ENCODE results near the gene VPS45.
A peak's percentile ranks its signal among the peaks of the same experiment; 100 is the strongest.
"Not testable (repeated sequence)": the region's sequence is repeated elsewhere in the genome, so short reads cannot be mapped to it uniquely, and the experiment has no call there.

VPS45 gene

DNA sequence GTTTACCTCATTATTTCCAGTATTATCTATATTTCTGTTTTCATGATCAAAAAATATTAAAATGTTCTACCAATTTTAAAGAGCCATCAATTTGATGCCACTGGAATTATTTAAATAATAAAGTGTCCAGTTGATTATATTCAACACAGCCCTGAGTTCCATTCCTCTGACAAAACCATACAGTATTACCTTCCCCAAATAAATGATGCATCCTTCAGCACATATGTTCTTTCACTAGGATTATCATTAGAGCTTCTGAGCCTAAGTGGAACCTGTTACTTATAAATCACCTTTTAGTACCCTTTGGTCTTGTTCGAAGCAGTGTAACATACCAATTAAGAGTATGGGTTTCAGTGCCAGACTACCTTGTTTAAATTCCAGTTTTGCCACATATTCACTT, 64.8 kb downstream of the VPS45 start:
- DNase-seq (ENCODE audit: low read depth): no peak

DNA sequence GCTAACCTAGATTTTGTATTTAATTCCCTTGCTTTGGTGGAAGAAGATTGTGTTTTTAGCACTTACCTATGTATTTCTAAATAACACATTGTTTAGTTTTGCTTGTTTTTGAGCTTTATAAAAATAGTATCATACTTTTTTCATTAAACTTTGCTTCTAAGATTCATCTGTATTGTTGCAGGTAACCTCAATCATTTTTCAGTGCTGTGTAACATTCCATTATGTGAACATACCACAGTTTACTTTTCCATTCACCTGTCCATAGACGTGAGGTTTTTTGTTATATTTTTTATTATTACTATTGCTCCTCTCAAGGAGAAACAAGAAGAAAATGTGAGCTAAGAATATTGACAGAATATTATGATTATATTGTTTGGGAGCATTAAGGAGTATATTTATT, 67.0 kb downstream of the VPS45 start:
- no peak for DNase-seq (ENCODE audit: low read depth)

DNA sequence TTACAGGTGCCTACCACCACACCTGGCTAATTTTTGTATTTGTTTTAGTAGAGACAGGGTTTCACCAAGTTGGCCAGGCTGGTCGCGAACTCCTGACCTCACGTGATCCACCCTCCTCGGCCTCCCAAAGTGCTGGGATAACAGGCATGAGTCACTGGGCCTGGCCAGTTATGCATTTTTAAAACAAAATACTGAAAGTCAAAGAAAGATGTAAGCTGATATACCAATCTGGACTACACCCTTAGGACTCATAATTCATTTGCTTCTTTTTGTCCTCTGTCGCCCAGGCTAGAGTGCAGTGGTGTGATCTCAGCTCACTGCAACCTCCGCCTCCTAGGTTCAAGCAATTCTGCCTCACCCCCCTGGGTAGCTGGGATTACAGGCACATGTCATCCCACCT, 67.8 kb downstream of the VPS45 start:
- not testable (repeated sequence) for DNase-seq (ENCODE audit: low read depth)

DNA sequence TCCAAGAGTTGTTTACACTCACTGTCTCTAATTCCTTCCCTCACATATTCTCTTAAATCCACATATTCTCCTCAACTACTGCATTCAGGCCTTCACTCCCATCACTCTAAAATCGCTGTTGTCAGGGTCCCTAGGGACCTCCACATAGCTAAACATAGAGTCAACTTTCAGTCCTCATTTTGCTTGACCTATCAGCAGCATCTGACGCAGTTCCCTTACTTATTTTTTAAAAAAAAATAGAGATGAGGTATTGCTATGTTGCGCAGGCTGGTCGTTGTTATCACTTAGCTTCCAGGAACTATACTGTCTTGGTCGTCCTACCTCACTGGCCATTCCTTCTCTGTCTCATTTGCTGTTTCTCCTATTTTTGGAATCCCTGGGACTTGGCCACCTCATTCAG, 70.5 kb downstream of the VPS45 start:
- DNase-seq (ENCODE audit: low read depth): no peak

DNA sequence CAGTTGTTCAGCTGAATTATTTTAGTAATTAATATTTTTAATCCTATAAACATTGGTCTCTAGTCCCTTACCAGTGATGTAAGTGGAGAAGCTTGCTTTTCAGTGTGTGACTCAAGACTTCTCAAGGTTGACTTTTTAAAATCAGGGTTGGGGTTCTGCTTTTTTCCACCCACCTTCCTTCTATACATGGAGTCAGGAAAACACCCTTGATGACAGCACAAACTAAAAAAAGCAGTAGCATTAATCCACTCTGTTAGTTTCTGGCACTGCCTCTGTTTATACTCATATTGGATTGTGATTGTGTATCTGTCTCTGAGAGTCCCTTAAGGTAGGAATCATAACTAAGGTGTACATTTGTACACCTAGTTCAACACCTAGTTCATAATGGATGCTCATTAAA, 73.9 kb downstream of the VPS45 start:
- no peak for DNase-seq (ENCODE audit: low read depth)

DNA sequence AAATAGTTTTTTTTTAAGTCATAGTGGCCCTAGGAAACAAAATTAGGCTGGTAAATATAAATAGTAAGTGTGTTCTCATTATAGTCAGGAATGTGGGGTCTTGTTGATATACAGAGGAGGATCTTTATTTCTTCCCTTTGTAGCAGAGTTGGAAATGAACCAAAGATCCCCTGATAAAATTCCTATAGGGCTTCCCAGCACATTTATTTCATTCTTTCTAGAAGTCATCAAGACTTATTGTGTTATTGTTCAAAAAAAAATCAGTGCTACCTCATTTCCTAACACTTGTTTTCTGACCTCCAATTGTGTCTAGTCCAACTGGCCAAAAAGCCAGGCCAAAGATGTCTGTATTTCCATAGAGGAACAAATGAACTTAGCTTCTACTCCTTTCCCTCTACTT, 74.5 kb downstream of the VPS45 start:
- no peak for DNase-seq (ENCODE audit: low read depth)

DNA sequence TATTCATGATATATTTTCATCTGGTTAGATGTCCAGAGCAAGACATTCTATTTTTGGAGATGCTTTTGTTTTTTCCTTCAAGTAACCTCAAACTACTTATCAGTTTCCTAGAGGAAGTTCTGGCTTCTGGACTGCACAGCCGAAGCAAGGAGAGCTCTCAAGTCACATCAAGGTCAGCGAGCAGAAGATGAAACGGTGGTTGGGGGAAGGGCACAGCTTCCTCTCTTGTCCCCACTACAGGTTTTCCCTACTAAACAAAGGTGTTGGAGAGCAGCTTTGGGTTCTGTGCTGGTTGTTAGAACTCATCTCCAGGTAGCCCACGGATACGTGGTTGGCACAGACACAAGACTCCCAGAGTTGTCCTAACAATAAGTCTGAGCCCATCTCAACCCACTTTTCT, 77.0 kb downstream of the VPS45 start:
- no peak for DNase-seq (ENCODE audit: low read depth)

DNA sequence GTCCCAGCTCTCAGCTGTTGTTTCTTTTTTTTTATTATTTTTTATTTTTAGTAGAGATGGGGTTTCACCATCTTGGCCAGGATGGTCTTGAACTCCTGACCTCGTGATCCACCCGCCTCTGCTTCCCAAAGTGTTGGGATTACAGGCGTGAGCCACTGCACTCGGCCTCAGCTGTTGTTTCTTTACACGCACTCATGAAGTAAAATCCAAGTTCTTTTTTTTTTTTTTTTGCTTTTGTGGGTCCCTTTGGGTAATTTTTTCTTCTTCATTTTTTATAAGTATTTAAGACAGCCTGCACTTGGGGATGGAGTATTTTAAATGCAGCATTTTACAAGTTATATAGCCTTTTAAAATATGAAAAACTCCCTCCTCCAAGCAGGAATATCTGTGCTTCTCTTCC, 78.4 kb downstream of the VPS45 start:
- not testable (repeated sequence) for DNase-seq (ENCODE audit: low read depth)

DNA sequence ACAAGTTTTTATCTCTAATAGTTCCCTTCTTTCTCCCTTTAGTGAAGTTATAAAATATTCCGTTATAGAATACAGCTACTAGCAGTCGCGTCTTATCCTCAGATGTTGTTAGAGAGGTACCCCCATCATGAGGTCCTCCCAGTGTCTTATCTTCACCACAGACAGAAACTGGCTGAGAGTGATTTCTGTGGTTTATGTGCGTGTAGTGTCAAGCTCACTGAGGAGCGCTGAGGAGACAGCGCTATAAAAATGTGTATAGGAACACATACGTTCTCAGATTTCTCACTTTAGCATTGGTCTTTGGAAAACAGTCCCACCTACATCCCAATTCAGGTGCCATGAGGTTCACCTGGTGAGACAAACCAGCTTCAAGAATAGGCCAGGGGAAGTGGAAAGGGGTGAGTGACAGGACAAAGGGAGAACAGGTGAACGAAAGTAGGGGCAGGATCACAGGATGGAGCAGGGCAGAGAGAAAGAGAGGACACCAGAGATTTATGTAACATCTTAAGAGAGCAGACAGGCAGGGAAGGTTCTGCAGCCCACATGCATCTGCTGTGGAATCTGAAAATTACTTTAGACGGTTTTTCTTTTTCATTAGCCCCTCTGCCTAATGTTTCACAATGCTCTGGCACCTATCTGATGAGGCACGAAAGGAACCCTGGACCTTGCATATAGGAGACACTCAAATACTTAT, 79.4 kb downstream of the VPS45 start:
- DNase-seq (ENCODE audit: low read depth): no peak

DNA sequence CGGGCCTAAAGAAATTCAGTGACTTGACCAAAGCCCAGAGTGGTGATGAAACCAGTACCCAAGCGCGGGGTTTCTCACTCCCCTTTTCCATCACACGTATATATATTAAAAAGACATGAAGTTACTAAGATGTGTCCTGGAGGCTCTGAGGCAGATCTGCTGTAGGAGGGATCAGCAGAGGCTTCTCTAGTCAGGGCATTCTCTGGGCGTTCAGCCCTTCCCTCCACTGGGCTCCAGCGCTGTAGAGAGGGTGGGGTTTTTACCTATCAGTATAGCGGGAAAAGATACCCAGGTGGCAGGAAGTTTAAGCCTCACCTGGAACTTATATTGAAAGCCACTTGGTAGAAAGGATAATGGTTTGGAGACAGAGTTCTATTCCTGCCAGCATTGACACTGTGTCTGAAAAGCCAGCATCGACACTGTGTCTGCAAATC, 81.3 kb downstream of the VPS45 start:
- DNase-seq (ENCODE audit: low read depth): no peak

DNA sequence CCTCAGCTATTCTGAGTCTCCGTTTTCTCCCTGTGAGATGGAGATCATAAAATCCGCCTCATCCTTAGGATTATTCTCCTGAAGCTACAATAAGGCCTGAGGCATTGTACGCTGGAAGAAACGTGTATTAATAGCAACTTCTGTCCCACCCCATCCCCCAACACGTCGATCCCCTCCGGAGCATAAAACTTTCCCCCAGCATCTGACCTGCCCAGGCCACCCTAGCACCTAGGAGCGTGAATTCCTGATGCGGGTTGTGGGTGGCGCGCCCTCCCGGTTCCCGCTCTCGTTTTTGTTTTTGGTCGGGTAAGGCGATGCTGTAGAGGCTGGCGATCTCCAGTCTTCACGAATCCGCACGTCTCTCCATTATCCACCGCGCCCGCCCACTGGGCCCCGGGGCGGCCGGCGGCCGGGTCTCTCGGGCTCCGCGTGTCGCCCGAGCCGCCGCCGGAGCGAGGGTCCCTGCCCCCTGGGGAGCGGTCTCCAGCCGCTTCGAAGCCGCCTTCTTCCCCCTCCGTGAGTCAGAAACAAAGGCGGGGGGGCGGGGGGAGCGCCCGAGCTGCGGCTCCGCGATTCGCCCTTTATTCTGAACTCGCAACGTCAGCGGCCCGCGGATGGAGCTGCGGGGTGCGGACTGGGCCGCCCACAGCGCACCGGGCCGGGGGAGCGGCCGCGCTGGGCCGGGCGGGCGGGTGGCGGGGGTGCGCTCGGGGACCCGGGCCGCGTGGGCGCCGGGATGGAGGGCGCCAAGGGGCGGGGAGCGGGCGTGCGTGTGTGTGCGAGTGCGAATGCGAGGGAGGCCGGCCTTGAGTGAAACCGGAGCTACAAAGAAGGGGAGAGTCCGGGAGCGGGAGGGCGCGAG, 81.9 kb downstream of the VPS45 start, which contains the start of gene PLEKHO1:
PLEKHO1 (plus strand) TSS at position 646 of the 862 bp plus-strand sequence. CDS start 342 bp downstream, outside the sequence.
- peak; percentile 83 for DNase-seq (ENCODE audit: low read depth)

DNA sequence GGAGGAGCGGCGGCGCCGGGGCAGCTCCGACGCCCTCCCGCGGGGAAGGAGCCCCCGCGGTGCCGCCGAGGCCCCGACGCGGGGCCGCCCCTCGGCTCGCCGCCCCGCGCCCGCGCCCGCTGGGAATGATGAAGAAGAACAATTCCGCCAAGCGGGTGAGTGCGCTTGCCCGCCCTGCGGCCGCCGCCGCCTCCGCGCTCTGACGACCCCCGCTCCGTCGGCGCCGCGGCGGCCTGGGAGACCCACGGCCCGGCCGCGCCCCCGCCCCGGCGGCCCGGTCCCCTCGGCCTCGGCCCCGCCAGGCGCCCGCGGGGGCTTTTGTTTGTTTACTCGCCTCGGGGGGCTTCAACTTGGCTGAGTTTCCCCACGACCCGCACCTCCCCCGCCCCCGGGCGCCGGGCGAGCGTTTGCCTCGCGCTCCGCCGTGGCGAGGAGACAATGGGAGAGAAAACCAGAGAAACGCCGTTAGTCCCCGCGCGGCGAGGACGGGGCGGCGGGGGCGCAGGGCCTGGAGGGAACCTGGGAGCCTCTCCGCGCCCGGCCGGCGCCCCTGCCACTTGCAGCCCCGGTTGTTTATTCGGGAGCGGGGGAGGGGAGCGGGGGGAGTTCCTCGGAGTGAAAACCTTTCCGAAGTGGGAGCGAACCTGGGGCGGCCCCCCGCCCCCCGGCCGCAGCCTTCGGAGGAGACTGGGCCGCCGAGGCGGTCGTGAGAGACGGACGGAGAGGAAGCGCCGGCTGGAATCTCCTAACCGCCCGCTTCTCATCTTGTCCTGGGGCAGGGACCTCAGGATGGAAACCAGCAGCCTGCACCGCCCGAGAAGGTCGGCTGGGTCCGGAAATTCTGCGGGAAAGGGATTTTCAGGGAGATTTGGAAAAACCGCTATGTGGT, 82.8 kb downstream of the VPS45 start:
- DNase-seq (ENCODE audit: low read depth): no peak

DNA sequence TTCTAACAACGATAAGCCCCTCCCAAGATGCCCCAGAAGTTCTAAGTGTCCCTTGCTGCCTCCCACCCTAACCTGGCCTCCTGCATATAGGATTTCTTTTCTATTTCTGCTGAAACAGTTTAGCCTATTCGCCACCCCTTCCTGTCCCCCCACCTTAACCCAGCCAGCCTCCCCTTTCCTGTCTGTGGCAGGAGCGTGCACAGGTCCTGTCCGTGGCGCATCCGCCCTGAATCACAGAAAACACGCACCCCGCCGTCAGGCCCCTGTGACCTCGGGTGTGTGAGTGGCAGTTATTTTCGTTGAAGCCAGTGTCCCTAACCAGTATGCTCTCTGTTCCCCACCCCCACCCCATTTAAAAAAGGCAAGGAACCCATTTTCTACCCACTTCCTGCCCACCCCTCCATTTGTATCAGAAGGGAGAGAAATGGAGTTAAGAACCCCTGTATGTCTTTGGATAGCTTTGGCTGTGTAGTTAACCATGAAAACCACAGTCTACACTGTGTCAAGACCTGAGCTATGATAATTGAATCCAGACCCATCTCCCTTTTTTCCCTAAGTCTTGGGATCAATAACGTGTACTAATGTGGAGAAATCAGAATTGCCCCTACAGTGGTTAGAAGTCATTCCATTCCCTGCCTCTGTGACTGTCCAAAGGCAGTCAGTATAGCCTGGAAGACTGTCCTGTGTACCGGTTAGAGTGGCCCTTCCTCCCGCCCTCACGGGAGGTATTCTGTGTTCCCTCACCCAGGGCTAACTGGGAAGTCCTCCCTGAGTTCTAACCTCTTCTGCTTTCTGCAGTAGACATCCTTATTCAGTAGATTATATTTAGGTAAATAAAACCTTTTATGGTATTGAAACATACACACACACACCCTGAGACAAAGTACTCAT, 84.0 kb downstream of the VPS45 start:
- peak; percentile 65 for DNase-seq (ENCODE audit: low read depth)

DNA sequence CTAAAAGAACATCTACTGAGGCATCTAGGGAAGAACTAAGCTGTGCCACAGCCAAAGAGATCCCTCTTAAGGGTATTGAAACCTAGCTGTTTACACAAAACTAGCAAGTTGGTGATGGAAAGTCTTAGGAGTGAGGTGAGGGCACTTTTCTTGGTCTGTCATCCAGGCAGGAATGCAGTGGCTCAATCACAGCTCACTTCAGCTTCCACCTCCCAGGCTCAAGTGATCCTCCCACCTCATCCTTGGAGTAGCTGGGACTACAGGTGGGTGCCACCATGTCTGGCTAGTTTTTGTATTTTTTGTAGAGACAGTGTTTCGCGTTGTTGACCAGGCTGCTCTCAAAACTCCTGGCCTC, 84.6 kb downstream of the VPS45 start:
- DNase-seq (ENCODE audit: low read depth): no peak

DNA sequence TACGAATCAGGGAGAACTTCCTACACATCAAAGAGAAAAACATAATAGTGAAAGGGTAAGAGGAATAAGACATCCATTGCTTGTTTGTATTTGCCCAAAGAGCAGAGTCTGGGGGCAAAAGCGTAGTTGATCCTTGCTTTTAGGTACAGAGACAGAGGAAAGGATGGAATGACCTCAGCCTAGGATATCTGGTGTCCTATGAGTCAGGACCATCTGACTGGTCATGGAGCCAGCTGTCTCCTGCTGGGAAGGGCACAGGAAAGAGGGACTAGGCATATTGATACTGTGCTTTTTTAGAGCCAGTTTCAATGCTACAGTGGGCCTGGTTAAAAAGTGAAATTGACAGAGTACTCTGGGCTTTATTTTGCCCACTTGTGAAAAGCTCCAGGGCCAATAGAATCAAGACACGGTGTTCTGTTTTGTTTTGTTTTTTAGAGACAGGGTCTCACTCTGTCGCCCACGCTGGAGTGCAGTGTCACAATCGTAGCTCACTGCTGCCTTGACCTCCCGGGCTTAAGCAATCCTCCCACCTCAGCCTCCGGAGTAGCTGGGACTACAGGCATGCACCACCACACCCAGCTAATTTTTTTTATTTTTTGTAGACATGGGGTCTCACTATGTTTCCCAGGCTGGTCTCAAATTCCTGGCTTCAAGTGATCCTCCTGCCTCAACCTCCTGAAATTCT, 85.3 kb downstream of the VPS45 start:
- no peak for DNase-seq (ENCODE audit: low read depth)

DNA sequence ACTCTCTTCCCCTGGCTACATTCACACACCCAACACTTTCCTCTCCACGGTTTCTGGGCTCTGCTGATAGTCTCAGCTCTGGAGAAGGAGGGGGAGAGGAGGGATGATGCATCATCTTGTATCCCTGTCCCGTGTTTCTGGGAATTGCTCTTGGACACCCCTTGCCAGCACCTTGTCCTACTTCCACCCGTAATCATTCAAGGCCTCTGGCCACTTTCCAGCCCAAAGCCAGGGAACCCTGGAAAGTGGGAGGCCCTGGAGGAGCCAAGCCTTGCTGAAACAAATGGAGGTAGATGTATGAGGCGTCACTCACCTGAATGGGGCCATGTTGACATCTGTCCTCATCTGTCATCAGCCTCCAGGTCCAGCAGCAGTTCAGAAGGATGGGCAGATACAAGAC, 86.6 kb downstream of the VPS45 start:
- no peak for DNase-seq (ENCODE audit: low read depth)

DNA sequence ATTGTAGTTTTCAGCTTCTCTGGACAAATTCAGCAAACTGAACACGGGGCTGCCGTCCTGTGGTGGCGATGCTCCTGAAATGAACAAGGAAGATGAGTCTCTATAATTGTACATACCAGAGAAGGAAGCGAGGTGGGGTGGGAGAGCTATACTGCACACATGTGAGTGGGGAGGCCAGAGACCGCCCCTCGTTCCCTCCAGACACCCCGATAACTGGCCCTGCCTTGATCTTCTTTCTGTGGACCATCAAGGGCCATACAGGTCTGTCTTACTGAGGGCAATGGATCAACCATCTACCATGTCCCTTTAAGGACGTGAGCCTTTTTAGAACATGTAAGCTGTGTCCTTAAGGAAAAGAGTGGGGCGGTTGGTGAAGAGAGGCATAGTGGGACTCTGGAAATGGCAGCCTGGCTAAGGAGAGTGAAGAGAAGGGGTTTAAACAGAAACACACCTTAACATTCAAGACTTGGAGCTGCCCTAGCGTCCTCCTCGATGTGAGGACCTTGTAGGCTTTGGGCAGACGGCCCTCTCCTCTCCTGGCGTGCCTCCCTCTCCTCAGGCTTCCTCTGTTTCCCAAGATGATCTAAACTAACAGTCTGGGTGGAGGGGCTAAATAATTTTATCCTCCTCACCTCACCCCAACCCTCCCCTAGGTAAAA, 88.0 kb downstream of the VPS45 start:
- no peak for DNase-seq (ENCODE audit: low read depth)

DNA sequence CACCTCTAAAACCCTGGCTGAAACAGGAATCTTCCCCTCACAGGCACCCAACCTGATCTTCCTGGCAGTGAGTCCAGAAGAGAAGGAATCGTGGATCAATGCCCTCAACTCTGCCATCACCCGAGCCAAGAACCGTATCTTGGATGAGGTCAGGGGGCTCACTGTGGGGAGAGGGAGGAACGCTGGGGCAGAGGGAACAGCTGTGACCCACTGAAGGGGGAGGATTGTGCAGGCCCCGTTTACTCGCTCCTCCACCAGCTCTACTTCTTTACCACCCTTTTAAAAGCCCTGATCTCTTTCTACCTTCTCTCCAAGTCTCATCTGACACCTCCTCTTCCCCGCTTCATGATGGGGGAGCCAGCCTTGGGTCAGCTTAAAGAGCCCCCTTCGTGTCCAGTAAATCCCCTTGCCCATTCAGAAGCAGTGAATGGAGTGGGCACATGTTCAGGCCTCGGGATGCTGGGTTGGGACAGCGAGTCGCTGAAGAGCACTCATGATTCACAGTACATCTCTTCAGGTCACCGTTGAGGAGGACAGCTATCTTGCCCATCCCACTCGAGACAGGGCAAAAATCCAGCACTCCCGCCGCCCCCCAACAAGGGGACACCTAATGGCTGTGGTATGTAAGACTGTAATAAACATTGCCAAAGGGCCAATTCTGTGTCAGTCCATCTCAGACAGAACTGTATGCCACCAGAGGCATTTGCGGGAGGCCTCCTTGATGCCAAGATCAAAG, 89.5 kb downstream of the VPS45 start:
- no peak for DNase-seq (ENCODE audit: low read depth)

DNA sequence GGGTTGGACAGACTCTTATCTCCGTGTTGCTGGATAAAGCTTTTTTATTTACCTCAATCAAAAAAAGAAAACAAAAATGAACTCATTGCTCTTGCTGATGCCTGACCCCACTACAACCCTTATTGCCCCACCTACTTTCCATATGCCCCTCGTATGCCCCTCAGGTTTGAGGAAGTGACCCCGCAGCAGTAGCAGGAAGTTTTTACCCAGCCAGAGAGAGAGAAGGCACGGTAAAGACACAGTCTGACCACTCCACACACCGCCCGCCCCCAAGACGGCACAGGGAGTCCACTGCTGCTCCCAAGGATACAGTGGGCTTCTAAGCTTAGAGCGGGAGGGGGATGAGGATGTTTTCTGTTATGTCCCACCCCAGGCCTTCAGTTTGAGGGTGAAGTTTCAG, 92.0 kb downstream of the VPS45 start:
- DNase-seq (ENCODE audit: low read depth): no peak

Data from T-helper 22 cell (primary cell).